Adrenal gland (tissue), 5 donors: ENCODE results near the gene SLC4A3.

Experiments
- CTCF ChIP-seq, 6 experiments: fragments of 450-650 bp in 4 of 6; fragments of 200-600 bp in 2 of 6; sonication (generic) in 1 of 6; IDR thresholded peaks; 1 replicate in 5 of 6; 2 replicates in 1 of 6; pipeline versions ENCODE4 v1.5.1 to v1.8.0; 2016 to 2021; ENCODE audit warnings: antibody characterized with exemption in 6 of 6, mild to moderate bottlenecking in 2 of 6, moderate library complexity in 1 of 6
- POLR2A ChIP-seq, 2 donors: fragments of 450-650 bp; IDR thresholded peaks; one replicate each; pipeline ENCODE4 v1.6.1; 2017; ENCODE audit warnings: antibody characterized with exemption in 2 of 2, mild to moderate bottlenecking in 2 of 2, moderate library complexity in 1 of 2
- donor health status: DM: no; HTN: no; CAD: no.

DNA sequence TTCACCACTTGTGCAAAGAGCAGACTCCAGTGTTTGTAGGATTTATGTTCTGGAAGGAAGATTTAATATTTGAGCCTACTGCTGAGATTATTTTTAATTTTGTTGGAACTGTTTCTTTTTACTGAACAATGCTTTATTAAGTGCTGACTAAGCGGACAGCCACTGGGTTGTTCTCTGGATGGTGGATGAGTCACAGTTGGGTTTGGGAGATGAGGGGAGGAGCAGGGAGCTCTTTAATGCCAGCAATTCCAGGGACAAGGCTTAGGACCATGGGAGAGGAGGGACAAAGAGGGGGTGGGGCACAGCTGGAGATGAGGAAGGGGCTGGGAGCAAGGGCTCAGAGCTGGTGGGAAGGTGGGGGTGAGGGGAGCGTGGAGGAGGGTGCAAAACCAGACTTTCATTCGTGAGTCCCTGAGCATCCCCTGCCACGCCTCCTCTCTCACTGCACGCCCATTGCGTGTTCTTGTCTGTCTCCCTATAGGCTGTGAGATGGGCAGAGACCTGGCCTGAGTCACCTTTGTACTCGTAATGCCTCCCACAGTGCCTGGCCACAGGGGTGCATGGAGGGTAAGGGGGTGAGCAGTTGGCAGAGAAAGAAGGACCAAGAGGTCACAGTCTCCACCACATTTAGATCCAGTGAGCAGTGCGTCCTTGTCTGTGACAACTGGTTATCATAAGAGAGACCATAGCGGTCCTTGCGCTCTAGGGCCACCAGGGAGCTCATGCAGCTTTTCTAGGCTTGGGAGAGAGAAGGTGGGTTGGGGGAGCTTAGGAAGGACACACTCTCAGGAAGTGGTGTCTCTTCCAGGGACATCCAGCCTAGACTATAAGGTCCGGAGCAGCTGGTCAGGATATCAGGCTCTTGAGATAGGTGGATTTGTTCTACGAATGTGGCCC is 18.4 kb downstream of the SLC4A3 start:
- TF ChIP-seq CTCF (IDR thresholded peaks at IDR 0.05) (no peak), POLR2A (IDR thresholded peaks at IDR 0.05) (no peak)
